IMR-90 (cell line): ENCODE data around the gene PRKCE. TPM values are rescaled to one million over a fixed set of nuclear protein-coding genes. Genes with fewer than 3 reads are reported as not detected.

Experiments
- ATAC-seq: fragments of 200-7000 bp; cut with Tn5 transposase; 2 replicates; pipeline ENCODE4 v1.9.1; 2020; ENCODE audit warnings: low read depth, mild to moderate bottlenecking, moderate library complexity
- BruUV-seq: library from RNA; stranded (reverse); fragments of 400-500 nt; replicated peaks from 2 replicates; lab custom pipeline; 2021; lab: Mats Ljungman, UMichigan
- CTCF ChIA-PET: fragments of 300-600 bp; formaldehyde crosslinking; extraction: SDS; loops from one replicate; lab custom pipeline; 2021; ENCODE audit warnings: antibody characterized with exemption; lab: Yijun Ruan, JAX
- POLR2A ChIA-PET: fragments of 300-600 bp; sonication (Branson Sonifier 250); formaldehyde crosslinking; loops from one replicate; lab custom pipeline; 2022; ENCODE audit warnings: antibody characterized with exemption; ENCODE audit not compliant: unreplicated experiment; lab: Charles Lee
- DNase-seq: peaks from one replicate; pipeline ENCODE4 v3.0.0; 2013
- H2AFZ ChIP-seq: replicated peaks from 2 replicates; pipeline ENCODE3; 2013; ENCODE audit warnings: low read length, mild to moderate bottlenecking; ENCODE audit not compliant: poor library complexity
- H2AK5ac ChIP-seq: 2 replicates; pipeline ENCODE4 v1.6.1; 2013; ENCODE audit warnings: low read depth, low read length, inconsistent platforms
- H2AK9ac ChIP-seq: replicated peaks from 2 replicates; pipeline ENCODE3; 2013; ENCODE audit warnings: mild to moderate bottlenecking, low read depth, low read length, moderate library complexity; ENCODE audit not compliant: poor library complexity
- H2BK120ac ChIP-seq: 2 replicates; pipeline ENCODE4 v1.6.1; 2013; ENCODE audit warnings: low read depth, low read length, inconsistent platforms
- H2BK15ac ChIP-seq: 3 replicates; pipeline ENCODE4 v1.6.1; 2013; ENCODE audit warnings: low read depth, low read length, inconsistent platforms
- H2BK20ac ChIP-seq: 2 replicates; pipeline ENCODE4 v1.6.1; 2013; ENCODE audit warnings: low read depth, mild to moderate bottlenecking, inconsistent platforms, low read length, moderate library complexity
- H2BK5ac ChIP-seq: 2 replicates; pipeline ENCODE4 v1.6.1; 2013; ENCODE audit warnings: mild to moderate bottlenecking, low read depth, low read length, inconsistent platforms; ENCODE audit not compliant: poor library complexity, severe bottlenecking
- H3K14ac ChIP-seq: replicated peaks from 2 replicates; pipeline ENCODE4 v1.6.1; 2013; ENCODE audit warnings: low read depth, low read length, inconsistent platforms
- H3K18ac ChIP-seq: 2 replicates; pipeline ENCODE4 v1.6.1; 2013; ENCODE audit warnings: low read depth, low read length, control low read depth
- H3K23ac ChIP-seq: 2 replicates; pipeline ENCODE4 v1.6.1; 2013; ENCODE audit warnings: low read depth, low read length, inconsistent platforms
- H3K27ac ChIP-seq: 2 replicates; pipeline ENCODE4 v1.5.1; 2013; ENCODE audit warnings: mild to moderate bottlenecking, control low read depth, low read length; ENCODE audit not compliant: insufficient read depth
- H3K27me3 ChIP-seq: 2 replicates; pipeline ENCODE4 v1.6.1; 2013; ENCODE audit warnings: low read length; ENCODE audit not compliant: control insufficient read depth, insufficient read depth
- H3K36me3 ChIP-seq: 2 replicates; pipeline ENCODE4 v1.6.1; 2013; ENCODE audit warnings: low read length, mixed read lengths; ENCODE audit not compliant: control insufficient read depth, insufficient read depth
- H3K4ac ChIP-seq: 2 replicates; pipeline ENCODE4 v1.6.1; 2013; ENCODE audit warnings: low read depth, low read length, inconsistent platforms
- H3K4me1 ChIP-seq: 2 replicates; pipeline ENCODE4 v1.6.1; 2013; ENCODE audit warnings: low read length, mixed read lengths; ENCODE audit not compliant: control insufficient read depth, insufficient read depth
- H3K4me2 ChIP-seq: 2 replicates; pipeline ENCODE4 v1.6.1; 2013; ENCODE audit warnings: low read depth, mild to moderate bottlenecking, control low read depth, low read length, moderate library complexity
- H3K4me3 ChIP-seq: 2 replicates; pipeline ENCODE4 v1.5.1; 2013; ENCODE audit warnings: low read depth, mild to moderate bottlenecking, control low read depth, low read length, moderate library complexity; ENCODE audit not compliant: insufficient read depth
- H3K56ac ChIP-seq: 2 replicates; pipeline ENCODE4 v1.6.1; 2013; ENCODE audit warnings: low read length, inconsistent platforms; ENCODE audit not compliant: insufficient read depth; ENCODE audit errors: extremely low read depth
- H3K79me1 ChIP-seq, 2 experiments: 2 replicates each; pipeline ENCODE4 v1.6.1; 2013; ENCODE audit warnings: low read length in 2 of 2, inconsistent platforms in 1 of 2, low read depth in 1 of 2
- H3K9ac ChIP-seq: 2 replicates; pipeline ENCODE4 v1.6.1; 2013; ENCODE audit warnings: low read depth, low read length, control low read depth
- H3K9me1 ChIP-seq: 2 replicates; pipeline ENCODE4 v1.6.1; 2013; ENCODE audit warnings: low read length, inconsistent platforms; ENCODE audit not compliant: insufficient read depth
- H3K9me3 ChIP-seq: 2 replicates; pipeline ENCODE4 v1.6.1; 2013; ENCODE audit warnings: low read length; ENCODE audit not compliant: control insufficient read depth, insufficient read depth
- H4K20me1 ChIP-seq: 2 replicates; pipeline ENCODE4 v1.6.1; 2013; ENCODE audit warnings: low read length, inconsistent platforms; ENCODE audit not compliant: insufficient read depth
- H4K5ac ChIP-seq: 2 replicates; pipeline ENCODE4 v1.6.1; 2013; ENCODE audit warnings: mild to moderate bottlenecking, low read depth, low read length, control low read depth
- H4K8ac ChIP-seq, 2 experiments: 2 replicates each; pipeline ENCODE4 v1.6.1; 2013; ENCODE audit warnings: low read depth in 2 of 2, low read length in 2 of 2, control low read depth in 1 of 2, inconsistent platforms in 1 of 2
- H4K91ac ChIP-seq: 2 replicates; pipeline ENCODE4 v1.6.1; 2013; ENCODE audit warnings: low read depth, low read length, inconsistent platforms; ENCODE audit not compliant: insufficient read depth
- CTCF ChIP-seq: conservative IDR thresholded peaks from 2 replicates; pipeline ENCODE4 v1.5.1; 2012; ENCODE audit warnings: mild to moderate bottlenecking, low read depth, low read length, improper control_type of control experiment
- POLR2A ChIP-seq: IDR thresholded peaks from 2 replicates; pipeline ENCODE4 v1.6.1; 2012; ENCODE audit warnings: mild to moderate bottlenecking, low read depth, low read length
- WGBS, 2 experiments: methylation state at CpG; one replicate each; pipeline versions ENCODE4 v1.1.5 to v1.1.7; 2013; ENCODE audit warnings: missing lambda C conversion rate in 2 of 2; ENCODE audit not compliant: insufficient read length in 1 of 2; ENCODE audit errors: extremely low coverage in 2 of 2; 5-methylcytosine and 5-hydroxymethylcytosine counted together
- dilution Hi-C: fragments of 300-500 bp; cut with HindIII; formaldehyde crosslinking; loops from one replicate; pipeline ENCODE4 v1.14.3; 2018; ENCODE audit warnings: low sequenced_read_pairs; ENCODE audit not compliant: unreplicated experiment
- in situ Hi-C: fragments of 300-500 bp; cut with MboI; formaldehyde crosslinking; loops from 3 replicates; pipeline ENCODE4 v1.14.3; 2019; ENCODE audit warnings: low sequenced_read_pairs, inconsistent platforms, mixed read lengths
- intact Hi-C: fragments of 100-400 bp; cut with micrococcal nuclease; formaldehyde crosslinking; loops from 2 replicates; pipeline ENCODE4 v1.10.0; 2022
- polyA plus RNA-seq, 3 experiments: library from polyadenylated mRNA; depleted of rRNA; stranded (reverse); fragments of >200 nt; gene quantifications; 2 replicates each; pipeline ENCODE4 v1.2.3, GENCODE V29; 2012; ENCODE audit warnings: low replicate concordance in 1 of 3
- total RNA-seq: library from RNA; depleted of rRNA; stranded (reverse); fragments of >200 nt; gene quantifications from 2 replicates; pipeline ENCODE4 v1.2.3, GENCODE V29; 2012

The PRKCE gene
- total and polyA plus RNA-seq, 2 of the 4 experiments (the other 2 are of a cell fraction), result 8.1 to 32.4 TPM

DNA sequence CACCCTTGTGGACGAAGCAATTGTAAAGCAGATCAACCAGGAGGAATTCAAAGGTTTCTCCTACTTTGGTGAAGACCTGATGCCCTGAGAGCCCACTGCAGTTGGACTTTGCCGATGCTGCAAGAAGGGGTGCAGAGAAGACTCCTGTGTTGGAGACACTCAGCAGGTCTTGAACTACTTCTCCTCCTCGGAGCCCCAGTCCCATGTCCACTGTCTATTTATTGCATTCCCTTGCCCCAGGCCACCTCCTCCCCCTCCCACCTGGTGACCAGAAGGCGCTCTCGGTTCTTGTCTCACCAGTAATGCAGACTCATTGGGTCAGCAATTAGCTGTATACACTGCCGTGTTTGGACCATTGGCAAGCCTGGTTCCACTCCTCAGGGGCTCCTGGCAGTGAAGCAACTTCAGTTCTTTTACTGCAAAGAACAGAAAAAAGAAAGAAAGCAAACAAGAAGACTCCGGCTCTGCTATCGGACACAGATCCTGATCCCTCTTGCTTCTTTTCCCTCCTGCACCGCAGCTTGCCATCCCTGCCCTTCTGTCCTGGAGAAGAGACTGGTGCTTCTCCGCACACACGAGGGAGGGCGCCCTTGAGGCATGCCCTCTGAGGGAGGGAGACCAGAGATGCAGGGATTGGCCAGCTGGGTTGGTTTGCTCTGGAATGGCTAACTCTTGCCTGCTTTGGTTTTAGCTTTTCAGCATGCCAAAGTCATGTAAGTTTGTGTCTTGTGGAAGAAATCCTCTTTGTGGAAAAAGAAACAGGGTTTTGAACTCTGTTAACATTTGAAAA is 533.5 kb downstream of the PRKCE start:
- H3K79me1 ChIP-seq, result peaks cover 0 to 8% of the 10 kb centered on the region in 2 experiments; a peak in 2 of 4 replicates
- peaks cover 18% of the 10 kb centered on the region for H3K9me1 ChIP-seq
- no peak overlapping the region for H3K56ac ChIP-seq
- H3K23ac ChIP-seq, result no peak overlapping the region
- in situ Hi-C loops (no loop called here), dilution Hi-C loops (no loop called here), intact Hi-C loops (no loop called here)
- no peak overlapping the region for H3K18ac ChIP-seq
- H2BK5ac ChIP-seq, result no peak overlapping the region
- H4K20me1 ChIP-seq, result no peaks in the 10 kb centered on the region
- DNase-seq, result no peak
- no peak overlapping the region for H4K91ac ChIP-seq
- whole genome bisulfite sequencing, 2 experiments, result 100% methylated on average over 1 of the region's 12 CpGs; no CpG with 5 or more reads in 1 of the 2 experiments
- no peak overlapping the region for H3K4me2 ChIP-seq
- no peak overlapping the region for H3K14ac ChIP-seq
- no peak overlapping the region for H4K5ac ChIP-seq
- no peak overlapping the region for H2BK120ac ChIP-seq
- H3K9me3 ChIP-seq, result no peaks in the 10 kb centered on the region
- H2BK15ac ChIP-seq, result no peak overlapping the region
- H3K36me3 ChIP-seq, result peaks cover 6% of the 10 kb centered on the region; the same call in 1 of the 2 replicates
- H2AK5ac ChIP-seq, result no peak overlapping the region
- H3K9ac ChIP-seq, result no peak overlapping the region
- H2AFZ ChIP-seq, result no peak overlapping the region
- no peak overlapping the region for H4K8ac ChIP-seq
- no peak overlapping the region for H2AK9ac ChIP-seq
- no peak for ATAC-seq
- ChIA-PET POLR2A (no interaction called here), CTCF (no interaction called here)
- H3K4me1 ChIP-seq, result peaks cover 4% of the 10 kb centered on the region; the same call in 1 of the 2 replicates
- no TSS peak for BruUV-seq
- no peak overlapping the region for H2BK20ac ChIP-seq
- H3K27ac ChIP-seq, result no peak overlapping the region
- no peak overlapping the region for H3K4ac ChIP-seq
- 0 out of 2 replicates have a peak, but pooled peaks have one; percentile 6 for TF ChIP-seq CTCF
- TF ChIP-seq POLR2A, result no peak
- no peaks in the 10 kb centered on the region for H3K27me3 ChIP-seq
- no peak overlapping the region for H3K4me3 ChIP-seq
